Panc1 (cell line): ENCODE results near the gene RETREG1.

Source experiments
- CTCF ChIP-seq: fragments of 450-650 bp; IDR thresholded peaks from 2 replicates; pipeline ENCODE4 v1.5.1; 2017; ENCODE audit warnings: mild to moderate bottlenecking
- POLR2AphosphoS5 ChIP-seq: IDR thresholded peaks from 2 replicates; pipeline ENCODE4 v1.6.1; 2012; ENCODE audit warnings: mild to moderate bottlenecking, low read depth, low read length, moderate library complexity
- REST ChIP-seq, 2 experiments: IDR thresholded peaks; 2 replicates each; pipeline ENCODE4 v1.6.1; 2011 to 2012; ENCODE audit warnings: low read depth in 2 of 2, control low read depth in 1 of 2, low read length in 1 of 2, mild to moderate bottlenecking in 1 of 2, moderate library complexity in 1 of 2; ENCODE audit not compliant: insufficient read depth in 1 of 2

- TF ChIP-seq CTCF (no peak; the same call in 1 of the 2 replicates), POLR2AphosphoS5 (no peak), REST (IDR thresholded peaks at IDR 0.05; ENCODE audit: insufficient read depth in 1 of 2, low read depth in 2 of 2, low read length in 1 of 2) (no peak)
These were observed 158.9 kb downstream of the RETREG1 start for GRCh38 chr5:16457853-16458252.
